ENCODE results near the gene POLR3G.
A peak's percentile ranks its signal among the peaks of the same experiment; 100 is the strongest.

POLR3G gene

GRCh38 chr5:90529194-90529938 is 54.7 kb downstream of the POLR3G start, which contains the start of gene LYSMD3 (continued):
- TF ChIP-seq ZNF426 (tag by site-specific recombination; IDR thresholded peaks at IDR 0.05) = no peak
- no peak for TF ChIP-seq ZSCAN16 (tag by site-specific recombination; IDR thresholded peaks at IDR 0.05)
- peak; percentile 41; the same call in 1 of the 2 replicates for TF ChIP-seq KLF10 (tag by site-specific recombination; IDR thresholded peaks at IDR 0.05)
- TF ChIP-seq PRDM10 (tag by site-specific recombination; IDR thresholded peaks at IDR 0.05) = peak; percentile 64

- Histone ChIP-seq H3K4me3 (ENCODE audit: low read depth, low read length) (peak overlapping the region; percentile 95), H3K4me1 (ENCODE audit: control insufficient read depth, insufficient read depth, low read length) (peaks cover 4% of the 10 kb centered on the region; the same call in 1 of the 2 replicates), H3K9me3 (ENCODE audit: control insufficient read depth, insufficient read depth, low read depth, low read length) (no peaks in the 10 kb centered on the region), H3K27ac (ENCODE audit: extremely low read depth, low read depth, low read length) (peak overlapping the region; percentile 87), H3K36me3 (ENCODE audit: control insufficient read depth in 2 of 2, insufficient read depth in 1 of 2, low read length in 2 of 2) (peaks cover 0 to 2% of the 10 kb centered on the region in 2 experiments; a peak in 1 of 3 replicates)
- ChIA-PET POLR2A (interaction anchor here (1.6 to 2.1 kb wide), 3 partner anchors 17 to 120 kb away, joined by 5 to 12 read pairs (median 6); partner anchors contain the start of genes CETN3, MBLAC2 and POLR3G), CTCF (interaction anchor here (0.6 to 2.5 kb wide), 27 partner anchors 11 to 1582 kb away, joined by 3 to 20 read pairs (median 4); no protein-coding TSS in a partner anchor)
- TF ChIP-seq ZSCAN30 (tag by site-specific recombination; IDR thresholded peaks at IDR 0.05) (peak; percentile 52; the same call in 1 of the 2 replicates), YY1 (tag by site-specific recombination; IDR thresholded peaks at IDR 0.05) (no peak), ZNF501 (tag by site-specific recombination; IDR thresholded peaks at IDR 0.05) (peak; percentile 25; the same call in 1 of the 2 replicates), ZNF239 (tag by site-specific recombination; IDR thresholded peaks at IDR 0.05) (no peak), GFI1B (tag by site-specific recombination; IDR thresholded peaks at IDR 0.05) (peak; percentile 13; the same call in 1 of the 2 replicates), TRIM28 (IDR thresholded peaks at IDR 0.05; ENCODE audit: borderline replicate concordance, low read length) (0 out of 2 replicates have a peak, but pooled peaks have one; percentile 36), IKZF3 (tag by site-specific recombination; IDR thresholded peaks at IDR 0.05) (peak; percentile 56; the same call in 1 of the 2 replicates), ZNF274 (IDR thresholded peaks at IDR 0.05; ENCODE audit: low read length) (no peak), ZNF274 (tag by site-specific recombination; IDR thresholded peaks at IDR 0.05; ENCODE audit: borderline replicate concordance) (no peak), ELK4 (IDR thresholded peaks at IDR 0.05; ENCODE audit: borderline replicate concordance, low read depth, low read length) (no peak), SP7 (tag by site-specific recombination; IDR thresholded peaks at IDR 0.05) (peak; percentile 17; the same call in 1 of the 2 replicates), ZBTB48 (tag by site-specific recombination; IDR thresholded peaks at IDR 0.05) (peak; percentile 52; the same call in 1 of the 2 replicates), ZNF335 (tag by site-specific recombination; conservative IDR thresholded peaks at IDR 0.05) (peak; percentile 92), FEZF1 (tag by site-specific recombination; IDR thresholded peaks at IDR 0.05) (peak; percentile 30; the same call in 1 of the 2 replicates), ZNF10 (tag by site-specific recombination; IDR thresholded peaks at IDR 0.05) (peak; percentile 19; the same call in 1 of the 2 replicates), ZNF362 (tag by site-specific recombination; IDR thresholded peaks at IDR 0.05) (0 out of 2 replicates have a peak, but pooled peaks have one; percentile 34), TSHZ1 (tag by site-specific recombination; IDR thresholded peaks at IDR 0.05; ENCODE audit: borderline replicate concordance) (no peak), ZNF561 (tag by site-specific recombination; IDR thresholded peaks at IDR 0.05; ENCODE audit: borderline replicate concordance) (0 out of 2 replicates have a peak, but pooled peaks have one; percentile 62), ZFP37 (tag by site-specific recombination; IDR thresholded peaks at IDR 0.05) (peak; percentile 50)
These were observed 55.4 kb downstream of the POLR3G start for GRCh38 chr5:90529939-90530677.
